ENCODE measurements around the gene CNTFR.
A peak's percentile ranks its signal among the peaks of the same experiment; 100 is the strongest.

CNTFR gene

GRCh38 chr9:34620061-34620994 lies 30.8 kb upstream of the CNTFR start, which contains the start of gene DCTN3:
DCTN3 (minus strand) TSS chr9:34620495; CDS start chr9:34620464, 31 bp downstream.
- DNase-seq: peak; percentile 96

- DNase-seq: no peak
Measured at GRCh38 chr9:34615132-34615531, 25.6 kb upstream of the CNTFR start.

- peak; percentile 82 for DNase-seq
Measured at GRCh38 chr9:34612788-34613390, 23.4 kb upstream of the CNTFR start.

GRCh38 chr9:34611811-34612787 lies 22.6 kb upstream of the CNTFR start, which contains the start of gene RPP25L:
RPP25L (minus strand) TSS chr9:34612097; CDS start chr9:34611296, 801 bp downstream.
- DNase-seq: peak; percentile 88

- no peak for DNase-seq
Measured at GRCh38 chr9:34611251-34611810, 21.8 kb upstream of the CNTFR start.

GRCh38 chr9:34610434-34611206 lies 21.1 kb upstream of the CNTFR start:
- no peak for DNase-seq

GRCh38 chr9:34607331-34607730 lies 17.8 kb upstream of the CNTFR start:
- no peak for DNase-seq

GRCh38 chr9:34606905-34607304 lies 17.4 kb upstream of the CNTFR start:
- no peak for DNase-seq

- no peak for DNase-seq
Measured at GRCh38 chr9:34606190-34606589, 16.7 kb upstream of the CNTFR start.

- peak; percentile 75 for DNase-seq
Measured at GRCh38 chr9:34603610-34604231, 14.2 kb upstream of the CNTFR start.

GRCh38 chr9:34601937-34602573 lies 12.5 kb upstream of the CNTFR start:
- no peak for DNase-seq

- no peak for DNase-seq
Measured at GRCh38 chr9:34600908-34601307, 11.4 kb upstream of the CNTFR start.

GRCh38 chr9:34599546-34599945 lies 10.0 kb upstream of the CNTFR start:
- no peak for DNase-seq

GRCh38 chr9:34594177-34594576 lies 4.7 kb upstream of the CNTFR start:
- DNase-seq: no peak

GRCh38 chr9:34592895-34593601 lies 3.5 kb upstream of the CNTFR start:
- no peak for DNase-seq

- no peak for DNase-seq
Measured at GRCh38 chr9:34591917-34592866, 2.7 kb upstream of the CNTFR start.

- DNase-seq: peak; percentile 75
Measured at GRCh38 chr9:34591248-34591916, 1.9 kb upstream of the CNTFR start.

Measured in EL (cell line).